Inflammatory macrophage treated with lipopolysaccharide for 4 hours (primary cell): Measurements from ENCODE around the gene HMBS.
"Not testable (repeated sequence)": the region's sequence is repeated elsewhere in the genome, so short reads cannot be mapped to it uniquely, and the experiment has no call there.

Source experiments
- DNase-seq: peaks from one replicate; pipeline ENCODE4 v3.0.0-alpha.2; 2020

Gene HMBS

DNA sequence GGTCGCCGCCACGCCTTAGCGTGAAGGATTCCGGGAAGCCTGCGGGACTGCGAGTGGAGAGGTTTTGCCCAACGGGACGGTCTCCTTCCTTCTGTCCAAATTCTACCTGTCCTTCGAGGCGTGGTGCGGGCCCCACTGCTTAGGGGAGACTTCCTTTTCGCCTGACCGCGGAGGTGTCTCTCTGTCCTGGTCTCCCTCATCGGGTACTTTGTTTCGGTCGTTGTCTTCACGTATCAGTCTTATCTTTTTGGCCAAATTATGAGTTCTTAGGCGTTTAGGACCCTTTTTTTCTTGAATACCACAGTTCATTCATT, 37.1 kb downstream of the HMBS start:
- DNase-seq = peak; percentile 35

DNA sequence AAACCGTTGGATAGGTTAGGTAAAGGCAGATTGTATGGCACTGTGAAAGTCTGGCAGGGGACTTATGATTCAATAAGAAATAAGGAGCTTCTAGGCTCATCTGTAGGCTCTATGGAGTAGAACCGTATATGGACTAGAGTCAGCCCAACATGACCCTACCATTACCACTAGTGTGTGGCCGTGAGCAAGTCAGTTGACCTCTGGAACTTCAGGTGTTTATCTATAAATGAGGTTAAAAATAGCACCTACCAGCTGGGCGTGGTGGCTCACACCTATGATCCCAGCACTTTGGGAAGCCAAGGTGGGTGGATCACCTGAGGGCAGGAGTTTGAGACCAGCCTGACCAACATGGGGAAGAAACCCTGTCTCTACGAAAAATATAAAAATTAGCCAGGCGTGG, 41.1 kb downstream of the HMBS start:
- DNase-seq = no peak

GRCh38 chr11:119126675-119127268, 42.1 kb downstream of the HMBS start:
- DNase-seq = no peak

GRCh38 chr11:119130662-119131061, 46.0 kb downstream of the HMBS start:
- DNase-seq = no peak

DNA sequence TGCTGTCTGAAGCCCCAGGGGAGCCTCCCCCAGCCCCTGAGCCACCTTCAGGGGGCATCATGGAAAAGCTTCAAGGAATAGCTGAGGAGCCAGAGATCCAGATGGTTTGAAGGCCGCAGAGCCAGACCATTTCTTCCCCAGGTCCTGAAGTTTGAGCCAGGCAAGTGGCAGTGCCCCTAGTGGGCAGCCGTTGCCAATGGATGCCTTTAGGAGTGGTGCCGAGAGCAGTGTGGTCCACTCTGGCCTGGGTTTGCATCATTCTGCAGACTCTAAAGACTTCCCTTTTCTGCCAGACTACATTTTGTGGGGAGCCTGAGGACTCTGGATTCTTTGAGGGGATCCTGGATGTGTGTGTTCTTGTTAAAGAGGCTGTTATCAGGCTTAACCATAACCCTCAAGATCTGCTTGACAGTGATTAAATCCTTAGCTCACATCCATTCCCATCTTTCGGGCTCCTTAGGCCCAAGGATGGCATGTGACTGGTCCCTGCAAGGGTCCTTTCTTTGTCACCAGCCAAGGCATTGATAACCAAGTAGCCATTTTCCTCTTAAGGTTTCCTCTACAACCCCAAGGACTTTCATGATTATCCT, 49.8 kb downstream of the HMBS start:
- peak; percentile 71 for DNase-seq

DNA sequence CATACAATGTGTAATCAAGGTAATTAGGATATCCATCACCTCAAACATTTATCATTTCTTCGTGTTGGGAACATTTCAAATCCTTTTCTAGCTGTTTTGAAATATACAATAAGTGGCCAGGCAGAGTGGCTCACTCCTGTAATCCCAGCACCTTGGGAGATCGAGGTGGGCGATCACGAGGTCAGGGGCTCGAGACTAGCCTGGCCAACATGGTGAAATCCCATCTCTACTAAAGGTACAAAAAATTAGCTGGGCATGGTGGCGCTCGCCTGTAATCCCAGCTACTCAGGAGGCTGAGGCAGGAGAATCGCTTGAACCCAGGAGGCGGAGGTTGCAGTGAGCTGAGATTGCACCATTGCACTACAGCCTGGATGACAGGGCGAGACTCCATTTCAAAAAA, 54.6 kb downstream of the HMBS start:
- not testable (repeated sequence) for DNase-seq
